K562 (cell line): ENCODE results near the gene KISS1.

Experiments used
- CREM ChIP-seq: IDR thresholded peaks from 2 replicates; pipeline ENCODE4 v1.6.1; 2014; ENCODE audit warnings: antibody characterized with exemption, low read depth
- GABPA ChIP-seq: fragments of 200-800 bp; sonication (Bioruptor generic); conservative IDR thresholded peaks from 2 replicates; pipeline ENCODE4 v1.6.1; 2016; ENCODE audit warnings: low read depth, missing genetic modification characterization, missing compliant biosample characterization
- NR3C1 ChIP-seq: sonication (generic); formaldehyde crosslinking; IDR thresholded peaks from 2 replicates; pipeline ENCODE4 v1.8.1; 2022; ENCODE audit warnings: missing genetic modification reagents
- POLR2A ChIP-seq: fragments of 450-650 bp; conservative IDR thresholded peaks from 2 replicates; pipeline ENCODE4 v1.6.1; 2016
- ZBTB34 ChIP-seq: fragments of 250-450 bp; sonication (Bioruptor Pico); IDR thresholded peaks from 2 replicates; pipeline ENCODE4 v1.8.0; 2021; ENCODE audit warnings: mild to moderate bottlenecking, moderate library complexity

- TF ChIP-seq GABPA (tag) (no peak), ZBTB34 (no peak), POLR2A (no peak), NR3C1 (CRISPR knock-in tag) (no peak), CREM (peak; percentile 41; the same call in 1 of the 2 replicates)
Measured at GRCh38 chr1:204227351-204227750, 31.1 kb upstream of the KISS1 start.
